ENCODE results near the gene WDR62.

- TF ChIP-seq BCL3 (IDR thresholded peaks at IDR 0.05; ENCODE audit: borderline replicate concordance, insufficient read depth, low read depth, low read length, poor library complexity, severe bottlenecking) (no peak), KAT2A (conservative IDR thresholded peaks at IDR 0.05; ENCODE audit: control insufficient read depth, low read depth, low read length) (no peak), ZNF622 (IDR thresholded peaks at IDR 0.05) (no peak), MXI1 (IDR thresholded peaks at IDR 0.05; ENCODE audit: low read depth, low read length) (no peak), RELB (IDR thresholded peaks at IDR 0.05; ENCODE audit: low read depth) (no peak), MAX (IDR thresholded peaks at IDR 0.05; ENCODE audit: low read depth, low read length) (no peak), RAD21 (IDR thresholded peaks at IDR 0.05; ENCODE audit: insufficient read depth, low read depth, low read length) (no peak), CEBPB (IDR thresholded peaks at IDR 0.05; ENCODE audit: borderline replicate concordance in 1 of 2, low read depth in 2 of 2, low read length in 2 of 2) (no peak), CTCF (IDR thresholded peaks at IDR 0.05 in 2 of 3, conservative IDR thresholded peaks at IDR 0.05 in 1 of 3; ENCODE audit: control insufficient read depth in 2 of 3, extremely low read depth in 1 of 3, insufficient read depth in 1 of 3, low read depth in 3 of 3, low read length in 3 of 3) (no peak), ESRRA (IDR thresholded peaks at IDR 0.05; ENCODE audit: low read length) (no peak)
Observed at GRCh38 chr19:36090910-36091695, 36.4 kb downstream of the WDR62 start.
